ENCODE results near the gene PHF23. TPM values are rescaled to one million over a fixed set of nuclear protein-coding genes. Genes with fewer than 3 reads are reported as not detected.

Gene PHF23
- total and polyA plus RNA-seq, 2 of the 4 experiments (the other 2 are of a cell fraction), result 44.8 to 58.5 TPM

DNA sequence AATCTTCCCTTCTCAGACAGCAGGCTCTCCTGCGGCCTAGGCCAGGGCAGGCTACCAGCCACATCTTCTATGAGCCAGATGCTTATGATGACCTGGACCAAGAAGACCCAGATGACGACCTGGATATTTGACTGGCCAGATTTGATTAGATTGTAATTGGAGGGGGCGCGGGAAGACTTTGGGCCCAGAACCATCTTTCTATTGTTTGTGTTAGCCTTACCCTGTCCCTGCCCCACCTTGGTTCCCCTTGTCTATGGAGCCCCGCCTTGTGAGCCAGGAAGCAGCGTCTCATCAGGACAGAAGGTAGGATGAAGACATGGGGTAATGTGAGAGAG, 20.3 kb upstream of the PHF23 start:
- Histone ChIP-seq H3K4me2 (ENCODE audit: low read depth, low read length) (no peak overlapping the region), H3K27me3 (ENCODE audit: control insufficient read depth, insufficient read depth, low read length) (peaks cover 13% of the 10 kb centered on the region; the same call in 1 of the 2 replicates), H2BK20ac (ENCODE audit: low read depth, low read length) (no peak overlapping the region), H2AFZ (replicated peaks; ENCODE audit: low read length, poor library complexity) (no peak overlapping the region), H3K56ac (ENCODE audit: extremely low read depth, insufficient read depth, low read length) (no peak overlapping the region), H3K9me1 (ENCODE audit: insufficient read depth, low read length) (peaks cover 10% of the 10 kb centered on the region), H3K27ac (ENCODE audit: insufficient read depth, low read length) (no peak overlapping the region), H3K79me1 (ENCODE audit: low read depth in 1 of 2, low read length in 2 of 2) (peaks cover under 1 to 7% of the 10 kb centered on the region in 2 experiments; a peak in 2 of 4 replicates), H3K4me3 (ENCODE audit: insufficient read depth, low read depth, low read length) (no peak overlapping the region), H3K4ac (ENCODE audit: low read depth, low read length) (no peak overlapping the region), H3K4me1 (ENCODE audit: control insufficient read depth, insufficient read depth, low read length) (peaks cover 8% of the 10 kb centered on the region), H3K14ac (replicated peaks; ENCODE audit: low read depth, low read length) (no peak overlapping the region), H2BK15ac (ENCODE audit: low read depth, low read length) (no peak overlapping the region), H3K36me3 (ENCODE audit: control insufficient read depth, insufficient read depth, low read length) (peaks cover 29% of the 10 kb centered on the region), H2AK5ac (ENCODE audit: low read depth, low read length) (no peak overlapping the region), H2AK9ac (replicated peaks; ENCODE audit: low read depth, low read length, poor library complexity) (no peak overlapping the region), H4K8ac (ENCODE audit: low read depth in 2 of 2, low read length in 2 of 2) (no peak overlapping the region), H3K18ac (ENCODE audit: low read depth, low read length) (no peak overlapping the region), H3K9ac (ENCODE audit: low read depth, low read length) (no peak overlapping the region), H4K20me1 (ENCODE audit: insufficient read depth, low read length) (no peaks in the 10 kb centered on the region), H4K5ac (ENCODE audit: low read depth, low read length) (no peak overlapping the region), H4K91ac (ENCODE audit: insufficient read depth, low read depth, low read length) (no peak overlapping the region), H3K23ac (ENCODE audit: low read depth, low read length) (no peak overlapping the region), H2BK5ac (ENCODE audit: low read depth, low read length, poor library complexity, severe bottlenecking) (no peak overlapping the region), H3K9me3 (ENCODE audit: control insufficient read depth, insufficient read depth, low read length) (no peaks in the 10 kb centered on the region), H2BK120ac (ENCODE audit: low read depth, low read length) (no peak overlapping the region)
- in situ Hi-C loops (cut with MboI; ENCODE audit: low sequenced_read_pairs), result no loop called here
- ChIA-PET CTCF (no interaction called here), POLR2A (ENCODE audit: unreplicated experiment) (no interaction called here)
- intact Hi-C loops (cut with micrococcal nuclease), result no loop called here
- ATAC-seq (ENCODE audit: low read depth) (no peak), DNase-seq (no peak)
- WGBS, 2 experiments (ENCODE audit: extremely low coverage in 2 of 2, insufficient read length in 1 of 2), result no CpG with 5 or more reads among the region's 6 CpGs
- dilution Hi-C loops (cut with HindIII; ENCODE audit: low sequenced_read_pairs, unreplicated experiment), result no loop called here
- TF ChIP-seq MAFK (IDR thresholded peaks at IDR 0.05; ENCODE audit: low read depth, low read length), result no peak
- BruUV-seq (replicated peaks), result no TSS peak

Data from IMR-90 (cell line).